ENCODE results near the gene SMARCB1. TPM values are rescaled to one million over a fixed set of nuclear protein-coding genes. Genes with fewer than 3 reads are reported as not detected.

The SMARCB1 gene
- total RNA-seq, 1 experiment from 2014 or later: 136 TPM

GRCh38 chr22:23743303-23743705, 43.5 kb upstream of the SMARCB1 start:
- Mint-ChIP-seq H3K9me3 (no peaks in the 10 kb centered on the region), H3K27ac (no peak overlapping the region), H3K27me3 (ENCODE audit: low read depth) (no peaks in the 10 kb centered on the region), H3K4me3 (no peak overlapping the region), H3K4me1 (no peaks in the 10 kb centered on the region; a peak in 1 of 4 replicates), H3K36me3 (ENCODE audit: insufficient read depth in 1 of 3, low read depth in 3 of 3) (peaks cover 16 to 25% (median 18%) of the 10 kb centered on the region in 3 experiments)
- Histone ChIP-seq H4K91ac (ENCODE audit: insufficient read length, low read depth, low read length) (no peak overlapping the region), H3T11ph (ENCODE audit: low read length) (no peak overlapping the region), H2BK20ac (ENCODE audit: low read depth, low read length, poor library complexity, severe bottlenecking) (no peak overlapping the region), H2BK120ac (ENCODE audit: low read depth, low read length, poor library complexity, severe bottlenecking) (no peak overlapping the region), H3K14ac (ENCODE audit: insufficient read depth, low read length) (no peak overlapping the region), H3K27ac (ENCODE audit: insufficient read length, low read depth, low read length) (no peak overlapping the region), H4K8ac (replicated peaks; ENCODE audit: insufficient read length, low read depth, low read length) (no peak overlapping the region), H3K79me2 (ENCODE audit: insufficient read depth, low read length) (no peaks in the 10 kb centered on the region), H4K5ac (ENCODE audit: insufficient read length, low read depth, low read length) (no peak overlapping the region), H3K18ac (ENCODE audit: insufficient read length, low read depth, low read length) (no peak overlapping the region), H2BK12ac (ENCODE audit: insufficient read length, low read depth, low read length) (no peak overlapping the region), H4K20me1 (ENCODE audit: control insufficient read depth, insufficient read depth, insufficient read length) (no peaks in the 10 kb centered on the region), H2AK5ac (ENCODE audit: insufficient read length, low read length) (no peak overlapping the region), H3K4ac (ENCODE audit: low read depth, low read length) (no peak overlapping the region), H2AFZ (ENCODE audit: low read length) (no peak overlapping the region), H3K56ac (ENCODE audit: insufficient read length, low read depth, low read length) (no peak overlapping the region), H3K27me3 (ENCODE audit: insufficient read depth, low read length) (no peaks in the 10 kb centered on the region), H2BK5ac (ENCODE audit: insufficient read length, low read length) (no peak overlapping the region), H3K79me1 (ENCODE audit: insufficient read depth, low read depth, low read length, poor library complexity, severe bottlenecking) (no peaks in the 10 kb centered on the region), H2BK15ac (ENCODE audit: low read depth, low read length) (no peak overlapping the region), H3K4me1 (ENCODE audit: insufficient read depth, low read length) (no peaks in the 10 kb centered on the region; the same call in 1 of the 2 replicates), H3K23me2 (ENCODE audit: insufficient read length, low read depth, low read length, poor library complexity, severe bottlenecking) (no peaks in the 10 kb centered on the region), H3K4me2 (ENCODE audit: insufficient read depth, insufficient read length, low read length) (no peak overlapping the region), H3K9ac (ENCODE audit: extremely low read depth, insufficient read length, low read length) (no peak overlapping the region), H3K23ac (ENCODE audit: insufficient read length, low read depth, low read length) (no peak overlapping the region), H3K9me3 (ENCODE audit: control insufficient read depth, low read depth, low read length) (no peaks in the 10 kb centered on the region)
- TF ChIP-seq CTCF (conservative IDR thresholded peaks at IDR 0.05): no peak
- no peak for DNase-seq
- no CpG with 5 or more reads among the region's 2 CpGs for WGBS (ENCODE audit: extremely low coverage, insufficient read length, low lambda C conversion rate)
